ENCODE measurements around the gene TRIM15. TPM values are rescaled to one million over a fixed set of nuclear protein-coding genes. Genes with fewer than 3 reads are reported as not detected.
A peak's percentile ranks its signal among the peaks of the same experiment; 100 is the strongest.
"Not testable (repeated sequence)": the region's sequence is repeated elsewhere in the genome, so short reads cannot be mapped to it uniquely, and the experiment has no call there.

Gene TRIM15
- total RNA-seq, 1 experiment from 2014 or later, result not detected

- Histone ChIP-seq H3K27me3 (ENCODE audit: control insufficient read depth, insufficient read depth, low read length) (peaks cover 12% of the 10 kb centered on the region), H3K36me3 (replicated peaks; ENCODE audit: control insufficient read depth, insufficient read depth, low read length) (no peaks in the 10 kb centered on the region), H3K4me3 (ENCODE audit: insufficient read depth, low read depth, low read length) (no peak within 1 kb of the TSS)
- DNase-seq, result no peak
Measured at GRCh38 chr6:30135757-30136156, 27.6 kb upstream of the TRIM15 start, which contains the start of gene TRIM40. Gene TRIM40, plus strand, starts transcription at chr6:30136140. Its CDS starts 897 bp downstream, at chr6:30137037.

GRCh38 chr6:30136570-30137286 lies 26.6 kb upstream of the TRIM15 start:
- H3K36me3 ChIP-seq (replicated peaks; ENCODE audit: control insufficient read depth, insufficient read depth, low read length), result no peaks in the 10 kb centered on the region
- peaks cover 6% of the 10 kb centered on the region for H3K27me3 ChIP-seq (ENCODE audit: control insufficient read depth, insufficient read depth, low read length)
- no peak for DNase-seq
- no peak overlapping the region for H3K4me3 ChIP-seq (ENCODE audit: insufficient read depth, low read depth, low read length)

- H3K4me3 ChIP-seq (ENCODE audit: insufficient read depth, low read depth, low read length); H3K27me3 ChIP-seq (ENCODE audit: control insufficient read depth, insufficient read depth, low read length); DNase-seq; H3K36me3 ChIP-seq (replicated peaks; ENCODE audit: control insufficient read depth, insufficient read depth, low read length): not testable (repeated sequence)
Measured at GRCh38 chr6:30140240-30140639, 23.1 kb upstream of the TRIM15 start.

- no peaks in the 10 kb centered on the region for H3K36me3 ChIP-seq (replicated peaks; ENCODE audit: control insufficient read depth, insufficient read depth, low read length)
- H3K4me3 ChIP-seq (ENCODE audit: insufficient read depth, low read depth, low read length), result no peak overlapping the region
- peaks cover 2% of the 10 kb centered on the region for H3K27me3 ChIP-seq (ENCODE audit: control insufficient read depth, insufficient read depth, low read length)
- DNase-seq, result no peak
Measured at GRCh38 chr6:30142665-30143064, 20.7 kb upstream of the TRIM15 start.

GRCh38 chr6:30143780-30144179 lies 19.6 kb upstream of the TRIM15 start:
- no peak for DNase-seq
- no peaks in the 10 kb centered on the region for H3K36me3 ChIP-seq (replicated peaks; ENCODE audit: control insufficient read depth, insufficient read depth, low read length)
- peaks cover 2% of the 10 kb centered on the region for H3K27me3 ChIP-seq (ENCODE audit: control insufficient read depth, insufficient read depth, low read length)
- H3K4me3 ChIP-seq (ENCODE audit: insufficient read depth, low read depth, low read length), result no peak overlapping the region

- DNase-seq, result no peak
- Histone ChIP-seq H3K36me3 (replicated peaks; ENCODE audit: control insufficient read depth, insufficient read depth, low read length) (no peaks in the 10 kb centered on the region), H3K27me3 (ENCODE audit: control insufficient read depth, insufficient read depth, low read length) (peaks cover 2% of the 10 kb centered on the region), H3K4me3 (ENCODE audit: insufficient read depth, low read depth, low read length) (no peak overlapping the region)
Measured at GRCh38 chr6:30144811-30145210, 18.5 kb upstream of the TRIM15 start.

- H3K36me3 ChIP-seq (replicated peaks; ENCODE audit: control insufficient read depth, insufficient read depth, low read length), result no peaks in the 10 kb centered on the region
- H3K4me3 ChIP-seq (ENCODE audit: insufficient read depth, low read depth, low read length), result no peak overlapping the region
- DNase-seq, result peak; percentile 67
- peaks cover 3% of the 10 kb centered on the region for H3K27me3 ChIP-seq (ENCODE audit: control insufficient read depth, insufficient read depth, low read length)
Measured at GRCh38 chr6:30145818-30146217, 17.5 kb upstream of the TRIM15 start.

GRCh38 chr6:30147096-30147495 lies 16.2 kb upstream of the TRIM15 start:
- DNase-seq, result no peak
- Histone ChIP-seq H3K4me3 (ENCODE audit: insufficient read depth, low read depth, low read length) (no peak overlapping the region), H3K27me3 (ENCODE audit: control insufficient read depth, insufficient read depth, low read length) (peaks cover 3% of the 10 kb centered on the region), H3K36me3 (replicated peaks; ENCODE audit: control insufficient read depth, insufficient read depth, low read length) (no peaks in the 10 kb centered on the region)

GRCh38 chr6:30149234-30149633 lies 14.1 kb upstream of the TRIM15 start:
- no peak overlapping the region for H3K4me3 ChIP-seq (ENCODE audit: insufficient read depth, low read depth, low read length)
- no peak for DNase-seq
- no peaks in the 10 kb centered on the region for H3K36me3 ChIP-seq (replicated peaks; ENCODE audit: control insufficient read depth, insufficient read depth, low read length)
- H3K27me3 ChIP-seq (ENCODE audit: control insufficient read depth, insufficient read depth, low read length), result peaks cover 5% of the 10 kb centered on the region

- H3K4me3 ChIP-seq (ENCODE audit: insufficient read depth, low read depth, low read length), result no peak overlapping the region
- H3K36me3 ChIP-seq (replicated peaks; ENCODE audit: control insufficient read depth, insufficient read depth, low read length), result no peaks in the 10 kb centered on the region
- H3K27me3 ChIP-seq (ENCODE audit: control insufficient read depth, insufficient read depth, low read length), result peaks cover 3% of the 10 kb centered on the region; the same call in 1 of the 2 replicates
- no peak for DNase-seq
Measured at GRCh38 chr6:30149858-30150550, 13.3 kb upstream of the TRIM15 start.

- H3K36me3 ChIP-seq (replicated peaks; ENCODE audit: control insufficient read depth, insufficient read depth, low read length), result no peaks in the 10 kb centered on the region
- H3K4me3 ChIP-seq (ENCODE audit: insufficient read depth, low read depth, low read length), result no peak overlapping the region
- DNase-seq, result no peak
- peaks cover 3% of the 10 kb centered on the region; the same call in 1 of the 2 replicates for H3K27me3 ChIP-seq (ENCODE audit: control insufficient read depth, insufficient read depth, low read length)
Measured at GRCh38 chr6:30150671-30151395, 12.5 kb upstream of the TRIM15 start.

GRCh38 chr6:30151580-30151979 lies 11.8 kb upstream of the TRIM15 start:
- no peak for DNase-seq
- no peaks in the 10 kb centered on the region for H3K36me3 ChIP-seq (replicated peaks; ENCODE audit: control insufficient read depth, insufficient read depth, low read length)
- H3K27me3 ChIP-seq (ENCODE audit: control insufficient read depth, insufficient read depth, low read length), result peaks cover 3% of the 10 kb centered on the region; the same call in 1 of the 2 replicates
- H3K4me3 ChIP-seq (ENCODE audit: insufficient read depth, low read depth, low read length), result no peak overlapping the region

GRCh38 chr6:30152016-30152673 lies 11.2 kb upstream of the TRIM15 start:
- Histone ChIP-seq H3K27me3 (ENCODE audit: control insufficient read depth, insufficient read depth, low read length) (peaks cover 3% of the 10 kb centered on the region; the same call in 1 of the 2 replicates), H3K36me3 (replicated peaks; ENCODE audit: control insufficient read depth, insufficient read depth, low read length) (no peaks in the 10 kb centered on the region)

GRCh38 chr6:30152910-30153610 lies 10.3 kb upstream of the TRIM15 start:
- Histone ChIP-seq H3K27me3 (ENCODE audit: control insufficient read depth, insufficient read depth, low read length) (peaks cover 4% of the 10 kb centered on the region; the same call in 1 of the 2 replicates), H3K36me3 (replicated peaks; ENCODE audit: control insufficient read depth, insufficient read depth, low read length) (no peaks in the 10 kb centered on the region), H3K4me3 (ENCODE audit: insufficient read depth, low read depth, low read length) (no peak overlapping the region)
- no peak for DNase-seq

More at GRCh38 chr6:30152016-30152673, 11.2 kb upstream of the TRIM15 start:
- no peak overlapping the region for H3K4me3 ChIP-seq (ENCODE audit: insufficient read depth, low read depth, low read length)
- DNase-seq, result no peak
